HG02938 (cell line): ENCODE data around the gene KRT2.

Source experiments
- ATAC-seq: cut with Tn5 transposase; IDR thresholded peaks from one replicate; pipeline ENCODE4 v1.9.1; 2021; ENCODE audit warnings: mild to moderate bottlenecking, moderate library complexity; ENCODE audit not compliant: unreplicated experiment

The KRT2 gene

GRCh38 chr12:52600475-52600874 is 51.5 kb downstream of the KRT2 start:
- no peak for ATAC-seq

GRCh38 chr12:52600071-52600470 is 51.9 kb downstream of the KRT2 start:
- ATAC-seq, result no peak

GRCh38 chr12:52598966-52599365 is 53.0 kb downstream of the KRT2 start:
- no peak for ATAC-seq
